ENCODE measurements around the gene HDAC6. TPM values are rescaled to one million over a fixed set of nuclear protein-coding genes. Genes with fewer than 3 reads are reported as not detected.

HDAC6 gene
- polyA plus RNA-seq, 12 donors: 81.3 to 151 (median 95.2) TPM; not detected in 1

GRCh38 chrX:48787505-48788443, 14.1 kb upstream of the HDAC6 start:
- no peak for DNase-seq

GRCh38 chrX:48789366-48790220, 12.3 kb upstream of the HDAC6 start:
- no peak for DNase-seq

- DNase-seq: no peak
Measured at GRCh38 chrX:48790477-48790876, 11.4 kb upstream of the HDAC6 start.

- no peak for DNase-seq
Measured at GRCh38 chrX:48791063-48791820, 10.6 kb upstream of the HDAC6 start.

- DNase-seq: no peak
Measured at GRCh38 chrX:48792219-48792618, 9.6 kb upstream of the HDAC6 start.

- DNase-seq: no peak
Measured at GRCh38 chrX:48793935-48794334, 7.9 kb upstream of the HDAC6 start.

GRCh38 chrX:48794340-48794910, 7.4 kb upstream of the HDAC6 start:
- no peak for DNase-seq

GRCh38 chrX:48794911-48795515, 6.9 kb upstream of the HDAC6 start:
- DNase-seq: no peak

GRCh38 chrX:48798318-48798717, 3.5 kb upstream of the HDAC6 start:
- DNase-seq: no peak

- peak; percentile 2 for DNase-seq
Measured at GRCh38 chrX:48800574-48801279, 1.1 kb upstream of the HDAC6 start.

GRCh38 chrX:48802089-48802904, 430 bp downstream of the HDAC6 start:
- DNase-seq: peak; percentile 77

- DNase-seq: no peak
Measured at GRCh38 chrX:48802905-48803200, 986 bp downstream of the HDAC6 start.

- DNase-seq: no peak
Measured at GRCh38 chrX:48806081-48806480, 4.2 kb downstream of the HDAC6 start.

GRCh38 chrX:48813644-48814043, 11.8 kb downstream of the HDAC6 start:
- DNase-seq: no peak

GRCh38 chrX:48814722-48815121, 12.9 kb downstream of the HDAC6 start:
- no peak for DNase-seq

- DNase-seq: no peak
Measured at GRCh38 chrX:48815266-48815665, 13.4 kb downstream of the HDAC6 start.

- DNase-seq: no peak
Measured at GRCh38 chrX:48816014-48816810, 14.3 kb downstream of the HDAC6 start.

GRCh38 chrX:48818098-48818497, 16.2 kb downstream of the HDAC6 start:
- no peak for DNase-seq

GRCh38 chrX:48818866-48819265, 17.0 kb downstream of the HDAC6 start:
- DNase-seq: no peak

Measured in muscle of arm (tissue), 12 donors.